NCI-H2196 (cell line): Measurements from ENCODE around the gene NKAPL.

ENCODE experiments used
- DNase-seq: peaks from one replicate; lab custom pipeline; 2025; ENCODE audit not compliant: unreplicated experiment; lab: John Stamatoyannopoulos, UW

NKAPL gene

GRCh38 chr6:28258877-28259777 lies at the start of gene NKAPL:
TSS of gene NKAPL (plus strand) at chr6:28259297. CDS start at chr6:28259372, 75 bp downstream.
- no peak for DNase-seq

- no peak for DNase-seq
These were observed 49.2 kb upstream of the NKAPL start for GRCh38 chr6:28209753-28210535.

GRCh38 chr6:28211840-28212509 lies 47.1 kb upstream of the NKAPL start:
- DNase-seq = no peak

GRCh38 chr6:28212510-28213212 lies 46.4 kb upstream of the NKAPL start:
- DNase-seq = peak; percentile 67

- DNase-seq = no peak
These were observed 45.9 kb upstream of the NKAPL start for GRCh38 chr6:28213213-28213523.

- no peak for DNase-seq
These were observed 43.7 kb upstream of the NKAPL start for GRCh38 chr6:28215425-28215824.

- no peak for DNase-seq
These were observed 41.2 kb upstream of the NKAPL start for GRCh38 chr6:28217890-28218289.

GRCh38 chr6:28218312-28219248 lies 40.5 kb upstream of the NKAPL start:
- DNase-seq = peak; percentile 80

GRCh38 chr6:28220257-28221133 lies 38.6 kb upstream of the NKAPL start:
- no peak for DNase-seq

GRCh38 chr6:28224131-28225055 lies 34.7 kb upstream of the NKAPL start:
- DNase-seq = no peak

- peak; percentile 85 for DNase-seq
These were observed 33.9 kb upstream of the NKAPL start, which contains the start of gene ZSCAN9 for GRCh38 chr6:28225056-28225834. TSS of gene ZSCAN9 (plus strand) at chr6:28225275. CDS start at chr6:28227085, 1,810 bp downstream.

- no peak for DNase-seq
These were observed 32.6 kb upstream of the NKAPL start for GRCh38 chr6:28226460-28226859.

- no peak for DNase-seq
These were observed 26.3 kb upstream of the NKAPL start for GRCh38 chr6:28232785-28233184.

GRCh38 chr6:28235912-28236452 lies 23.1 kb upstream of the NKAPL start:
- DNase-seq = no peak

GRCh38 chr6:28239636-28240035 lies 19.5 kb upstream of the NKAPL start:
- DNase-seq = no peak

- no peak for DNase-seq
These were observed 18.6 kb upstream of the NKAPL start for GRCh38 chr6:28240471-28240870.

GRCh38 chr6:28243946-28244345 lies 15.2 kb upstream of the NKAPL start:
- DNase-seq = no peak
